Lower leg skin (tissue), 4 donors: ENCODE measurements around the gene NUDT4. TPM values are rescaled to one million over a fixed set of nuclear protein-coding genes. Genes with fewer than 3 reads are reported as not detected.

ENCODE experiments used
- DNase-seq, 2 donors: peaks; one replicate each; pipeline ENCODE4 v3.0.0-alpha.2; 2019; ENCODE audit warnings: low spot score in 2 of 2
- H3K4me3 ChIP-seq: fragments of 200-600 bp; sonication (generic); 2 replicates; pipeline ENCODE4 v1.5.1; 2017; ENCODE audit warnings: mild to moderate bottlenecking, low read depth; ENCODE audit not compliant: poor library complexity, severe bottlenecking
- CTCF ChIP-seq, 3 donors: fragments of 450-650 bp; IDR thresholded peaks; one replicate each; pipeline ENCODE4 v1.5.1; 2016; ENCODE audit warnings: antibody characterized with exemption in 3 of 3, mild to moderate bottlenecking in 3 of 3, moderate library complexity in 2 of 3
- POLR2A ChIP-seq, 2 donors: fragments of 450-650 bp; IDR thresholded peaks; one replicate each; pipeline ENCODE4 v1.6.1; 2016 to 2017; ENCODE audit warnings: antibody characterized with exemption in 2 of 2, mild to moderate bottlenecking in 1 of 2, moderate library complexity in 1 of 2
- WGBS, 2 donors: methylation state at CpG; one replicate each; pipeline ENCODE4 v1.1.5; 2018; 5-methylcytosine and 5-hydroxymethylcytosine counted together
- intact Hi-C: fragments of 100-400 bp; cut with DNase I; formaldehyde crosslinking; loops from one replicate; pipeline ENCODE4 v1.15.0; 2023; ENCODE audit warnings: low total_unique reads
- total RNA-seq, 4 donors: library from RNA; depleted of rRNA; stranded (reverse); fragments of >200 nt; gene quantifications; one replicate each; pipeline ENCODE4 v1.1.0, GENCODE V29; 2016

The NUDT4 gene
- total RNA-seq, 4 donors from 2014 or later, result 24.7 to 62.8 (median 34.2) TPM

DNA sequence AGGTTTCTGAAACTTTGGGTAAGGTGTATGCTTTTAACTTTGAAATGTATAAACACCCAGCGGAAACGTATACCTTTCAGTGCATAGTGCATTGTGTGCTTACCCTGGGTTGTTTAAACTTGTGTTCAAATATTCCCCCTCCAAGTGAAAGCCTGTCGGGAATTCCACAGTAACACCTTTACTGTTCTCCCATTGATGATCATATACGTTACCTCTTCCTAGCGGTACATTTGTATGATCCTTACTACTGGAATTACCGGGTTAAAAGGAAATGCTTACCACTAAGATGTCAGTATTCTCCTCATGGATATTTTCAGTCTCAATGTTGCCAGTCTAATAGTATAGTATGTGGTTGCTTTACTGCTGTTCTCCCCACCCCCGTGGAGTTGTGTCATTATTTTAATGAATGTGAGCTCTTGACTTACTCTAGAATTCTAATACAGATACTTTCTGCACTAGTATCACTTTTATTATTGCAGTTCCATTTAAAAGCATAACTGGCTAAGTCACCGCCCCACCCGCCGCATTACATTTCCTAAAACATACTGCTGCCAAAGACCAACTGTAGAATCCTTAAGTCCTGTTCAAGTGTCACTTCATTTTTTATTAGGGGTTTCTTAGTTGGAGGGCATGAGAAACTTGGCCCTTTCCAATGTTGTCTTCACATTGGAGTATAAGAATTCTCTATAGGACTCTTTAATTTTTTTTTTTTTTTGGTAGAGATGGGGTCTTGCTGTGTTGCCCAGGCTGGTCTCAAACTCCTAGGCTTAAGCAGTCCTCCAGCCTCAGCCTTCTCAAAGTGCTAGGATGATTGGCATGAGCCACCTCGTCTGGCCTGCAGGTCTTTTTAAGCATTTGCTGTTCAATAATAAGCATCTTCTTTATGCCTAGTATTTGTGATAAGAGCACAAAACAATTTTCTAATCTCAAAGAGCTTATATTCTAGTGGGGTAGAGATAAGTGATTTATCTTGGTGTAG is 24.9 kb downstream of the NUDT4 start:
- intact Hi-C loops, result no loop called here
- 92 to 95% methylated on average over 11 of the region's 11 CpGs for WGBS, 2 donors
- no peak for TF ChIP-seq CTCF (IDR thresholded peaks at IDR 0.05)

GRCh38 chr12:93403988-93404803 is 26.5 kb downstream of the NUDT4 start:
- no peak for DNase-seq
- 82% methylated on average over 7 of the region's 7 CpGs for WGBS, 2 donors
- no peak overlapping the region for H3K4me3 ChIP-seq
- intact Hi-C loops, result no loop called here
- TF ChIP-seq CTCF (IDR thresholded peaks at IDR 0.05) (no peak), POLR2A (IDR thresholded peaks at IDR 0.05) (no peak)

More for the DNA sequence above, 24.9 kb downstream of the NUDT4 start:
- no peak for DNase-seq
- no peak overlapping the region for H3K4me3 ChIP-seq

- 79 to 81% methylated on average over 6 of the region's 6 CpGs for WGBS, 2 donors
- H3K4me3 ChIP-seq, result no peak overlapping the region
- intact Hi-C loops, result no loop called here
- no peak for DNase-seq
- TF ChIP-seq POLR2A (IDR thresholded peaks at IDR 0.05) (no peak), CTCF (IDR thresholded peaks at IDR 0.05) (no peak)
Observed at GRCh38 chr12:93404961-93405849, 27.5 kb downstream of the NUDT4 start.

- no peak overlapping the region for H3K4me3 ChIP-seq
- no peak for TF ChIP-seq POLR2A (IDR thresholded peaks at IDR 0.05)
- no peak for TF ChIP-seq CTCF (IDR thresholded peaks at IDR 0.05)
- intact Hi-C loops, result no loop called here
- no peak for DNase-seq
- WGBS, 2 donors, result 85 to 87% methylated on average over 6 of the region's 6 CpGs
Observed at GRCh38 chr12:93407054-93407962, 29.6 kb downstream of the NUDT4 start.
